GM19395 (cell line): ENCODE results near the gene PGC.

ENCODE experiments used
- ATAC-seq: cut with Tn5 transposase; IDR thresholded peaks from one replicate; pipeline ENCODE4 v1.9.1; 2021; ENCODE audit warnings: mild to moderate bottlenecking, moderate library complexity; ENCODE audit not compliant: unreplicated experiment

PGC gene

DNA sequence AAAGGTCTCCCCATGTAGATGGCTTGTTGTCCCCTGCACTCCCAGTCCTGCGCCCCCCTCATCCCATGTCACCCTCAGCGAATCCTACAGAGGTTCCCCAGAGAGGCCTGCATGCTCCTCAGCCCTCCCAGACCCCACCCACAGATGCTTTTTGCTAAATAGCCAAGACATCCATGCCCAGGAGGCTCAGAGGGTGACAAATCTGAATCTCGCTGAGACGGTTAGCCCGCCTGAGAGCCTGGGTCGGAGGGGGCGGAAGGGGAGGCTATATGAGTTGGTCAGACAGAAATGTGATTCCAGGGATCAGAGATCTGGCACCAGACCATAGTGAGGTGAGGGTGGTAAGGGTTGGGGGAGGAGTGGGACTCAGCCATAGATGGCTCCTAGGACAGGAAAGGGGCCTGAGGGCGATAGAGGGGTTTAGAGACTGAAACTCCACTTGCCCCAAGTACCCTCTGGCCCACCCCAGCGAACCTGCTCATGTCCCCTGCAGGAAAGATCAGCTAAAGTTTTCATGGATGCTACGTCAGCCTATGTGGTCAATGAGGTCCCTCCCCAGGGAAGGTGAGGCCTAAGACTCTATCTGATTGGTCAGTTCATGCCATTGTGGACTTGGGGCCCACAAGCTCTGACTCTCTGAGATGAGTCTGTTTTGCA is 45.0 kb downstream of the PGC start:
- ATAC-seq: no peak

- ATAC-seq: no peak
Measured at GRCh38 chr6:41700463-41701347, 46.5 kb downstream of the PGC start.

DNA sequence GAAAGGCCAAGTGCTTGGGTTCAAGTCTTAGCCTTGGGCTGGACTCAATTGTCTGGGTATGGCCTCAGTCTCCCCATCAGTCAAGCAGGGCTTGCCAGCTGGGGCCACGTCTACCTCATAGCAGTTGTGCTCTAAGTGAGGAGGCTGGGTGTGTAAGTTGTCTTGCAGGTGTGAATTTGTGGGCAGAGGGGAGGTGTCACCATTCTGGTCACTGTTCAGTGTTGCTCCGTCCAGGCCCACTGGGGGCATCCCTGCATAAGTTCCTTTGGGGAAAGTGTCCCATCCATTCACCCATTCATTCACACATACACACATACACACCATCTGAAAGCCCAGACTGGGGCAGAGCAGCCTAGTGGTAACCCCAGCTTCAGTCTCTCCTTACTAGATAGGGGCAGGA is 48.1 kb downstream of the PGC start:
- ATAC-seq: no peak

GRCh38 chr6:41697861-41698781 is 49.1 kb downstream of the PGC start:
- ATAC-seq: no peak

DNA sequence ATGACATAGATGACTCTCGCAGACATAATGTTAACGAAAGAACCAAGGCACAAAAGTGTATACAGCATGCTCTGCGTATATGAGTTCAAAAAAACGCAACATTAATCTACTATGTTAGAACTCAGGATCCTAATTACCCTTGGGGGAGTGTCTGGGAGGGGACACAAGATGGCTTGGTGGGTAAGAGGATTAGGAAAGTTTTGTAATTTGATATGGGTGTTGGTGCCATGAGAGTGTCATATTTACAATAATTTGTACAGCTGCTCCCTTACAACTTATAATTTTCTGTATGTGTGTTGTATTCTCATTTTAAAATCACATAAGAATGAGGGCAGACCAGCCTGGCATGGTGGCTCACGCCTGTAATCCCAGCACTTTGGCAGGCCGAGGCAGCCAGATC is 50.4 kb downstream of the PGC start:
- no peak for ATAC-seq

- ATAC-seq: no peak
Measured at GRCh38 chr6:41695825-41696224, 51.4 kb downstream of the PGC start.

DNA sequence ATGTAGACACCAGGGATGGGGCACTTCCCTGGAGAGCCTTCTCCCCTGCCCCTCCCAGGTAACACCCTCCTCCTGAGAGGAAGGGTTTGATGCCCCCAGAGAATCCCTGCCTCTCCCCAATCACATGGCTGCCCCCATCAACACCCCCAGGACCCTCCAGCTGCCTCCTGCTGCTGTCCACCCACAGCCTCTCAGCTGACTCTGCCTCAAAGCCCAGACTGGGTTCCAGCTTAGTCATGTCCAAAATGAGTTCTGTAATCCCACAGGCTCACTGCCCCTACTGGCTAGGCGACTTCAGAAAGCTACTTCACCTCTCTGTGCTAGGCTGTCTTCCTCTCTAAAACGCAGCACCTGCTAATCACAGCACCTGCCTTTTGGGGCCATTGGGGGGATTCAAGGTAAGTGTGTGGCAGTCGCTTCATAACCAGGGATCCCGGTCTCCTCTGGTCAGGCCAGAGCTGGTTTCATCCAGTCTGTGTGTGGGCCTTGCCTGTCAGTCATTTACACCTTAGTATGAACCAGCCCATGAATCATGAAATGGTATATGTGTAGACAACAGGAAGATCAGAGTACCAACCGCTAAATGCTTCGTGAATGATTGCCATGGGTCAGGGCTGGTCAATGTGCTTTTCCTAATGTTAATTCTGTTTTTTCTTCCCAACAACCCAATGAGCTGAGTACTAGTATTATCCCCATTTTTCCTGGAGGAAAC is 52.2 kb downstream of the PGC start:
- no peak for ATAC-seq

- no peak for ATAC-seq
Measured at GRCh38 chr6:41693281-41694240, 53.6 kb downstream of the PGC start.

DNA sequence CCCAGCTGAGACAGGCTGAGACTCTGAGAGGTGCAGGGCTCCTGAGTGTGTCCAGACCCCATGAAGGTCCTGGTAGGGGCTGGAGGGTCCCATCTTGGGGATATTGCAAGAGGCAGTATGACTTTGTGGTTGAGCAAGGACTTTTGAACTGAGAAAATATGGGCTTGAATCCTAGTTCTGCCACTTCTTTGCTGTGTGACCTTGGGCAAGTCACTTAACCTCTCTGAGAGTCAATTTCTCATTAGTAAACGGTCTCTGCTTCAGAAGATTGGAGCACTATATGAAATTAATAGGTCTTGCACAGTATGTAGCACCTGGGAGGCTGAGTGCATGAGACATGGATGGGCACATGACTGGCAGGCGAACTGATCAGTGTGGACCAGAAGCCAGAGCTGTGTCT is 54.5 kb downstream of the PGC start:
- no peak for ATAC-seq

- ATAC-seq: no peak
Measured at GRCh38 chr6:41692080-41692675, 55.0 kb downstream of the PGC start.

GRCh38 chr6:41691426-41692079 is 55.6 kb downstream of the PGC start:
- ATAC-seq: no peak

DNA sequence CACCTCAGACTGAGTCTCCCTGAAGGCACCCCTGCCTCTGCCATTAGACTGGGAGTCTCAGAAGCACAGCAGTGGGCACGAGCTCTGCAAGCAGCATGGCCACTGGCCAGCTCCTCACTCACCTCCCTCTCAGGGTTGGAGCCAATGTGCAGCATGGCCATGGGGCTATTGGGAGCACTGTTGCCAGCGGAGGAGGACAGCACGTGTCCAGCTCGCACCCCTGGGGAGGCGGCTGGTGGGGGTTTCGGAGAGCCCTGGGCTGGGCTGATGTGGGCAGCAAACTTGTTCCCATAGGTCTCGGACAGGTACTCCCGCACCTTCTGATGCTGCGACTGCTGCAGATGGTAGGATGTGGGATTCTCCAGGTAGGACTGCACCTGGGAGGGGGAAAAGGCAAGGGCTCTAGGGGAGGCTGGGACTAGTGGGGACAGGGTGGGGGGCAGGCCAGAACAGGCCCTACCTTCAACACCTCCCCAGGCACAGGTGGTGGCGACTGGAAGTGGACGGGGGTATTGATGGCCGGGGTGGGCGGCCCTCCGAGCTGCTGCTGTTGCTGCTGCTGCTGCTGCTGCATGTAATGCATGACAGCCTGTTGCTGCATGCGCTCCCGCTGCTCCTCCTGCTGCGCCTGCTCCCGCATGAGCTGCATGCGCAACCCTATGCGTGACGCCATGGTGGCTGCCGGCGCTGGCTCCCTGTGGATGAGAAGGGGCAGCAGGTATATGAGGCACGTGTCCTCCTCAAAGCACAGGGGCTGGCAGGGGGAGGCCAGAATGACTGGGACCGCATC is 56.5 kb downstream of the PGC start:
- ATAC-seq: no peak

GRCh38 chr6:41689171-41690008 is 57.8 kb downstream of the PGC start:
- ATAC-seq: no peak

GRCh38 chr6:41688256-41688965 is 58.8 kb downstream of the PGC start:
- ATAC-seq: no peak

GRCh38 chr6:41687501-41688175 is 59.6 kb downstream of the PGC start:
- no peak for ATAC-seq
